Activated gamma-delta T cell treated with Interleukin-2 at 50 U/mL for 16 hours (primary cell): ENCODE data around the gene PACC1.
"Not testable (repeated sequence)": the region's sequence is repeated elsewhere in the genome, so short reads cannot be mapped to it uniquely, and the experiment has no call there.

Source experiments
- DNase-seq: peaks from one replicate; pipeline ENCODE4 v3.0.0-alpha.2; 2020

PACC1 gene

GRCh38 chr1:212326541-212326940 lies 88.1 kb downstream of the PACC1 start:
- no peak for DNase-seq

DNA sequence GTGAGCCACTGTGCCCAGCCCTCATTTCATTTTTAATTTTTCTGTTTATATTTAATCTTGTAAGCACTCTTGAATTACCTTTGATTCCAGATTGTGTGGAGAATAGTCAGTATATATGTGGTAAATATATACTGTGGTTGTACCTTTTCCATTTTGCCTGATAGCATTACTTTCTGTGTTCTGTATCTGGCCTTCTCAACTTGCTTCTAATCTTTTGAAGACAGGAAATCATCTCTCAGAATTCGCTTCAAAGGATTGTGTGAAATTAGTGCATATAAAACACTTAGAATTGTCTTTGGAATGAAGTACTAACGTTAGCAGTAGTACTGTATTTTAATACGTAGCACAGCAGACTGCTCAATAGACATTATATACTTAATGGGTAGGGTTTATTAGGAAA lies 91.6 kb downstream of the PACC1 start:
- no peak for DNase-seq

DNA sequence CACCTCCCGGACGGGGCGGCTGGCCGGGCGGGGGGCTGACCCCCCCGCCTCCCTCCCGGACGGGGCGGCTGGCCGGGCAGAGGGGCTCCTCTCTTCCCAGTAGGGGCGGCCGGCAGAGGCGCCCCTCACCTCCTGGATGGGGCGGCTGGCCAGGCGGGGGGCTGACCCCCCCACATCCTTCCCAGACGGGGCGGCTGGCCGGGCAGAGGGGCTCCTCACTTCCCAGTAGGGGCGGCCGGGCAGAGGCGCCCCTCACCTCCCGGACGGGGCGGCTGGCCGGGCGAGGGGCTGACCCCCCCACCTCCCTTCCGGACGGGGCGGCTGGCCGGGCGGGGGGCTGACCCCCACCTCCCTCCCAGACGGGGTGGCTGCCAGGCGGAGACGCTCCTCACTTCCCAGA lies 93.7 kb downstream of the PACC1 start:
- DNase-seq = not testable (repeated sequence)

GRCh38 chr1:212317916-212318315 lies 96.8 kb downstream of the PACC1 start:
- no peak for DNase-seq

- DNase-seq = no peak
These were observed 98.8 kb downstream of the PACC1 start for GRCh38 chr1:212315907-212316306.

DNA sequence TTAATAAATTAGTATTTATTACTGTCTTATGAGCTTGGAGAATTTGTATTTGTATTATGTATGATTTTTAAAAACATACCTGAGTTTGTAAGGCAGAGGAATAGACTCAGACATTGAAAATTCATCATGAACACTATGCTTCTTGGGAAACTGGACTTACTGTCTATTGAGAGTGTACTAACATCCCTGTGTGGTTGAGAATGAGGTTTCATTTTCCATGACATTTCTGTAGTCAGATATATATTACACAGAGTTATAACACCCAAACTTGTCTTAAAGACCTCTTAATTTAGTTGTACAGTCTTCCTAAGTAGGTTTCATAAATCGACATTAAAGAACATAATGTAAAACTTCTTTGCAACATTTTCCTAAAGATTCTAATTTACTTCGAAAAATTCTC lies 99.5 kb downstream of the PACC1 start:
- DNase-seq = no peak
